HepG2 (cell line): ENCODE data around the gene PLXNA4. TPM values are rescaled to one million over a fixed set of nuclear protein-coding genes. Genes with fewer than 3 reads are reported as not detected.

Experiments used
- ATAC-seq: fragments of 200-7000 bp; cut with Tn5 transposase; 3 replicates; pipeline ENCODE4 v1.9.1; 2020; ENCODE audit warnings: mild to moderate bottlenecking, moderate library complexity
- BruUV-seq: library from RNA; stranded (reverse); fragments of 400-500 nt; replicated peaks from 2 replicates; lab custom pipeline; 2021; lab: Mats Ljungman, UMichigan
- CTCF ChIA-PET: fragments of 300-600 bp; formaldehyde crosslinking; extraction: SDS; loops from one replicate; lab custom pipeline; 2021; ENCODE audit warnings: low total read pairs, inconsistent platforms, low intra/inter-chr PET ratio; lab: Yijun Ruan, JAX
- POLR2A ChIA-PET: fragments of 350-600 bp; sonication (Branson Sonifier 250); formaldehyde crosslinking; loops from one replicate; lab custom pipeline; 2020; ENCODE audit warnings: antibody characterized with exemption, inconsistent platforms; lab: Yijun Ruan, JAX
- DNase-seq: peaks from one replicate; pipeline ENCODE4 v3.0.0-alpha.2; 2015; ENCODE audit warnings: low spot score
- FAIRE-seq: peaks from 3 replicates; lab custom pipeline; 2011; peaks lifted over from hg19 to GRCh38; lab: Jason Lieb, UNC
- H2AFZ ChIP-seq: one replicate; pipeline ENCODE4 v1.6.1; 2011; ENCODE audit warnings: low read length, inconsistent platforms
- H3K27ac ChIP-seq: fragments of 300-600 bp; 3 replicates; pipeline ENCODE4 v1.8.0; 2011; ENCODE audit warnings: mixed run types, mild to moderate bottlenecking, mixed read lengths, low read length, inconsistent platforms; ENCODE audit not compliant: insufficient read depth; ENCODE audit errors: extremely low read length
- H3K27me3 ChIP-seq, 2 experiments: fragments of 200-600 bp in 1 of 2; 2 replicates in 1 of 2; 3 replicates in 1 of 2; pipeline versions ENCODE4 v1.6.0 to v1.8.0; 2011; ENCODE audit warnings: low read length in 2 of 2, mild to moderate bottlenecking in 2 of 2, moderate library complexity in 2 of 2, inconsistent platforms in 1 of 2; ENCODE audit not compliant: insufficient read depth in 2 of 2, control insufficient read depth in 1 of 2
- H3K36me3 ChIP-seq, 2 experiments: fragments of 200-600 bp in 1 of 2; replicated peaks in 1 of 2; 2 replicates in 1 of 2; 3 replicates in 1 of 2; pipeline versions ENCODE4 v1.5.1 to v1.8.0; 2011; ENCODE audit warnings: low read length in 2 of 2, inconsistent platforms in 1 of 2; ENCODE audit not compliant: insufficient read depth in 2 of 2, control insufficient read depth in 1 of 2
- H3K4me1 ChIP-seq: 2 replicates; pipeline ENCODE4 v1.5.1; 2012; ENCODE audit warnings: low read length, inconsistent platforms; ENCODE audit not compliant: insufficient read depth
- H3K4me2 ChIP-seq: 2 replicates; pipeline ENCODE4 v1.6.0; 2011; ENCODE audit warnings: low read depth, low read length, inconsistent platforms
- H3K4me3 ChIP-seq, 3 experiments: fragments of 200-600 bp in 1 of 3; sonication (generic), shearing (Covaris generic) in 1 of 3; replicated peaks in 1 of 3; 2 replicates each; pipeline ENCODE4 v1.5.1; 2011 to 2016; ENCODE audit warnings: low read length in 3 of 3, inconsistent platforms in 2 of 3, low read depth in 2 of 3, mild to moderate bottlenecking in 2 of 3, control low read depth in 1 of 3, mixed read lengths in 1 of 3; ENCODE audit not compliant: insufficient read depth in 1 of 3
- H3K79me2 ChIP-seq: one replicate; pipeline ENCODE4 v1.6.1; 2011; ENCODE audit warnings: low read length, inconsistent platforms; ENCODE audit not compliant: insufficient read depth
- H3K9ac ChIP-seq: 2 replicates; pipeline ENCODE4 v1.6.0; 2011; ENCODE audit warnings: mild to moderate bottlenecking, low read depth, low read length, inconsistent platforms; ENCODE audit not compliant: insufficient read depth
- H3K9me3 ChIP-seq: 2 replicates; pipeline ENCODE4 v1.5.1; 2012; ENCODE audit warnings: mild to moderate bottlenecking, low read length
- H4K20me1 ChIP-seq: 2 replicates; pipeline ENCODE4 v1.6.0; 2011; ENCODE audit warnings: inconsistent platforms, mild to moderate bottlenecking, low read length, moderate library complexity; ENCODE audit not compliant: insufficient read depth
- AKAP8 ChIP-seq: sonication (generic); formaldehyde crosslinking; IDR thresholded peaks from 2 replicates; pipeline ENCODE4 v1.5.1; 2020; ENCODE audit warnings: mild to moderate bottlenecking, missing genetic modification reagents
- CEBPB ChIP-seq: IDR thresholded peaks from 2 replicates; pipeline ENCODE4 v1.6.1; 2011; ENCODE audit warnings: low read depth, low read length, improper control_type of control experiment, borderline replicate concordance
- DR1 ChIP-seq: sonication (generic); formaldehyde crosslinking; IDR thresholded peaks from 2 replicates; pipeline ENCODE4 v1.8.0; 2021; ENCODE audit warnings: mild to moderate bottlenecking, missing genetic modification reagents, inconsistent platforms
- EHMT2 ChIP-seq: fragments of 200-600 bp; sonication (generic); IDR thresholded peaks from 2 replicates; pipeline ENCODE4 v1.7.0; 2017; ENCODE audit warnings: antibody characterized with exemption, low read depth, low read length, borderline replicate concordance
- ETV6 ChIP-seq: sonication (generic); formaldehyde crosslinking; conservative IDR thresholded peaks from 2 replicates; pipeline ENCODE4 v1.4.0; 2020; ENCODE audit warnings: missing genetic modification reagents
- MIXL1 ChIP-seq: IDR thresholded peaks from 2 replicates; pipeline ENCODE4 v1.6.1; 2016
- MXI1 ChIP-seq: IDR thresholded peaks from 3 replicates; pipeline ENCODE4 v1.6.1; 2012; ENCODE audit warnings: low read depth, low read length, inconsistent platforms, borderline replicate concordance
- SRY ChIP-seq: sonication (generic); formaldehyde crosslinking; IDR thresholded peaks from 2 replicates; pipeline ENCODE4 v1.8.0; 2022; ENCODE audit warnings: mild to moderate bottlenecking, missing genetic modification reagents
- U2AF2 ChIP-seq: fragments of 200-400 bp; formaldehyde crosslinking; IDR thresholded peaks from 2 replicates; pipeline ENCODE4 v1.6.1; 2017; ENCODE audit warnings: low read depth, mild to moderate bottlenecking, low read length
- ZMYM2 ChIP-seq: sonication (generic); formaldehyde crosslinking; IDR thresholded peaks from 2 replicates; pipeline ENCODE4 v1.8.0; 2022; ENCODE audit warnings: mild to moderate bottlenecking, missing genetic modification reagents
- ZMYM3 ChIP-seq: sonication (generic); formaldehyde crosslinking; IDR thresholded peaks from 2 replicates; pipeline ENCODE4 v1.5.1; 2020; ENCODE audit warnings: mild to moderate bottlenecking, missing genetic modification reagents
- ZNF124 ChIP-seq: sonication (generic); formaldehyde crosslinking; IDR thresholded peaks from 2 replicates; pipeline ENCODE4 v1.4.0; 2020; ENCODE audit warnings: missing genetic modification reagents
- ZNF205 ChIP-seq: IDR thresholded peaks from 2 replicates; pipeline ENCODE4 v1.6.1; 2018; ENCODE audit warnings: missing biosample characterization, missing genetic modification reagents
- ZNF24 ChIP-seq: fragments of 450-650 bp; IDR thresholded peaks from 2 replicates; pipeline ENCODE4 v1.6.1; 2017; ENCODE audit warnings: antibody characterized with exemption, mild to moderate bottlenecking
- ZNF33A ChIP-seq: sonication (generic); formaldehyde crosslinking; IDR thresholded peaks from 2 replicates; pipeline ENCODE4 v1.5.1; 2020; ENCODE audit warnings: missing genetic modification reagents, mild to moderate bottlenecking, moderate library complexity, borderline replicate concordance
- ZNF616 ChIP-seq: sonication (generic); formaldehyde crosslinking; IDR thresholded peaks from 2 replicates; pipeline ENCODE4 v1.5.0; 2020; ENCODE audit warnings: low read depth, mild to moderate bottlenecking, missing genetic modification reagents
- ZNF660 ChIP-seq: sonication (generic); formaldehyde crosslinking; IDR thresholded peaks from 2 replicates; pipeline ENCODE4 v1.5.1; 2020; ENCODE audit warnings: mild to moderate bottlenecking, low read depth, missing genetic modification reagents, borderline replicate concordance
- ZNF773 ChIP-seq: sonication (generic); formaldehyde crosslinking; IDR thresholded peaks from 2 replicates; pipeline ENCODE4 v1.4.0; 2020; ENCODE audit warnings: missing genetic modification reagents, borderline replicate concordance
- ZSCAN30 ChIP-seq: sonication (generic); formaldehyde crosslinking; IDR thresholded peaks from 2 replicates; pipeline ENCODE4 v1.5.0; 2020; ENCODE audit warnings: mild to moderate bottlenecking, missing genetic modification reagents
- WGBS: methylation state at CpG from one replicate; pipeline ENCODE4 v1.1.6; 2017; ENCODE audit warnings: low lambda C conversion rate; 5-methylcytosine and 5-hydroxymethylcytosine counted together
- in situ Hi-C: cut with HindIII; loops from 2 replicates; pipeline ENCODE4 v1.10.0; 2017; ENCODE audit warnings: low pct_unique_long_range_greater_than_20kb; ENCODE audit not compliant: extremely low pct_ligation_motif_present
- intact Hi-C: fragments of 100-400 bp; cut with micrococcal nuclease; formaldehyde crosslinking; loops from one replicate; pipeline ENCODE4 v1.10.0; 2022; ENCODE audit not compliant: unreplicated experiment
- polyA plus RNA-seq, 8 experiments: library from polyadenylated mRNA; depleted of rRNA in 3 of 8; stranded (reverse) in 7 of 8; unstranded in 1 of 8; fragments of >200 nt; fragmentation: Illumina TruSeq in 4 of 8; extraction: Trizol in 4 of 8; gene quantifications; 2 replicates each; pipeline versions ENCODE4 v1.2.1 to v1.2.3, GENCODE V29; 2011 to 2016; ENCODE audit warnings: low read depth in 4 of 8, missing spikeins in 1 of 8, mixed read lengths in 1 of 8; ENCODE audit not compliant: insufficient read depth in 1 of 8
- total RNA-seq, 5 experiments: library from RNA; depleted of rRNA; stranded (reverse); fragments of >200 nt; fragmentation: Illumina TruSeq; extraction: Trizol; gene quantifications; 2 replicates each; pipeline ENCODE4 v1.2.3, GENCODE V29; 2016; ENCODE audit warnings: low read depth in 1 of 5
- TF ChIP-seq, protein P1 (sequence below): sonication (generic); formaldehyde crosslinking; IDR thresholded peaks from 2 replicates; pipeline ENCODE4 v1.5.0; 2020; ENCODE audit warnings: mild to moderate bottlenecking, missing genetic modification reagents
- TF ChIP-seq, protein P2 (sequence below): sonication (generic); formaldehyde crosslinking; IDR thresholded peaks from 2 replicates; pipeline ENCODE4 v1.5.0; 2020; ENCODE audit warnings: missing genetic modification reagents
- TF ChIP-seq, protein P3 (sequence below): sonication (generic); formaldehyde crosslinking; IDR thresholded peaks from 2 replicates; pipeline ENCODE4 v1.8.0; 2022; ENCODE audit warnings: mild to moderate bottlenecking, missing genetic modification reagents, moderate library complexity

PLXNA4 gene
- total and polyA plus RNA-seq, 2 of the 13 experiments (the other 11 are each of a cell fraction or from before 2014, with no cell fraction given): 0.01 to 0.04 TPM

- TF ChIP-seq, protein P1, sequence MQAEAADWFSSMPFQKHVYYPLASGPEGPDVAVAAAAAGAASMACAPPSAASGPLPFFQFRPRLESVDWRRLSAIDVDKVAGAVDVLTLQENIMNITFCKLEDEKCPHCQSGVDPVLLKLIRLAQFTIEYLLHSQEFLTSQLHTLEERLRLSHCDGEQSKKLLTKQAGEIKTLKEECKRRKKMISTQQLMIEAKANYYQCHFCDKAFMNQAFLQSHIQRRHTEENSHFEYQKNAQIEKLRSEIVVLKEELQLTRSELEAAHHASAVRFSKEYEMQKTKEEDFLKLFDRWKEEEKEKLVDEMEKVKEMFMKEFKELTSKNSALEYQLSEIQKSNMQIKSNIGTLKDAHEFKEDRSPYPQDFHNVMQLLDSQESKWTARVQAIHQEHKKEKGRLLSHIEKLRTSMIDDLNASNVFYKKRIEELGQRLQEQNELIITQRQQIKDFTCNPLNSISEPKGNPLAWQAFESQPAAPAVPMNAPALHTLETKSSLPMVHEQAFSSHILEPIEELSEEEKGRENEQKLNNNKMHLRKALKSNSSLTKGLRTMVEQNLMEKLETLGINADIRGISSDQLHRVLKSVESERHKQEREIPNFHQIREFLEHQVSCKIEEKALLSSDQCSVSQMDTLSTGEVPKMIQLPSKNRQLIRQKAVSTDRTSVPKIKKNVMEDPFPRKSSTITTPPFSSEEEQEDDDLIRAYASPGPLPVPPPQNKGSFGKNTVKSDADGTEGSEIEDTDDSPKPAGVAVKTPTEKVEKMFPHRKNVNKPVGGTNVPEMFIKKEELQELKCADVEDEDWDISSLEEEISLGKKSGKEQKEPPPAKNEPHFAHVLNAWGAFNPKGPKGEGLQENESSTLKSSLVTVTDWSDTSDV: no peak
- TF ChIP-seq AKAP8 (CRISPR knock-in tag) (no peak), ZSCAN30 (no peak), EHMT2 (no peak), ZNF773 (CRISPR knock-in tag) (no peak), CEBPB (no peak), ZNF33A (CRISPR knock-in tag) (no peak), ZMYM2 (no peak), ETV6 (no peak), ZNF205 (CRISPR knock-in tag) (no peak)
Measured at GRCh38 chr7:132364226-132364625, 212.0 kb downstream of the PLXNA4 start (continued).

DNA sequence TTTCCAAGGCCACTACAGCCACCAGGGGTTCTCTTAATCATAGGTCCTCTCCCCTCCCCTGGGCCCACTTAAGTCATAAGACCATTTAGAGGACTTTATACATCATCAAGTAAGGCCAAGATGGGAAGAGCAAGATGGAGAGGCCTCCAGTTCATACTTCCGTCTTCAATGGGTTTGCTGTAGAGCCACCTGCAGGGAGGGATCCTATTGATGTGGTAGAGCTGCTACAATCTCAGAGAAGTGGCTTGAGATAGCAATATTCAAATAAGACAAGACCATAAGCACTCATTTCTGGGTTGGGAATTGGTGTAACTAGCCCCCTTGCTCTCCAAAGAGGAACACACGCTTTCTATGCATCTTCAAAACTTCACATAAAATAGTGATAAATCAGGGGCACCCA is 214.2 kb downstream of the PLXNA4 start:
- Histone ChIP-seq H3K4me2 (no peak overlapping the region), H3K27ac (no peak overlapping the region), H3K4me1 (no peaks in the 10 kb centered on the region), H2AFZ (no peak overlapping the region), H3K9me3 (no peaks in the 10 kb centered on the region), H3K27me3 (peaks cover 0 to 13% of the 10 kb centered on the region in 2 experiments; a peak in 1 of 5 replicates), H3K9ac (no peak overlapping the region), H4K20me1 (no peaks in the 10 kb centered on the region), H3K36me3 (no peaks in the 10 kb centered on the region), H3K79me2 (no peaks in the 10 kb centered on the region), H3K4me3 (no peak overlapping the region)
- ATAC-seq (no peak), DNase-seq (no peak), FAIRE-seq (no peak)
- ChIA-PET POLR2A (no interaction called here), CTCF (no interaction called here)
- intact Hi-C loops (no loop called here), in situ Hi-C loops (no loop called here)
- BruUV-seq: no TSS peak
- WGBS: 22% methylated on average over 2 of the region's 2 CpGs
- TF ChIP-seq U2AF2 (no peak), DR1 (CRISPR knock-in tag) (no peak), MXI1 (no peak), ZNF124 (CRISPR knock-in tag) (no peak), SRY (no peak), ZNF660 (CRISPR knock-in tag) (no peak), ZMYM3 (no peak), ZNF24 (no peak), MIXL1 (no peak), ZNF616 (no peak)
- TF ChIP-seq, protein P2, sequence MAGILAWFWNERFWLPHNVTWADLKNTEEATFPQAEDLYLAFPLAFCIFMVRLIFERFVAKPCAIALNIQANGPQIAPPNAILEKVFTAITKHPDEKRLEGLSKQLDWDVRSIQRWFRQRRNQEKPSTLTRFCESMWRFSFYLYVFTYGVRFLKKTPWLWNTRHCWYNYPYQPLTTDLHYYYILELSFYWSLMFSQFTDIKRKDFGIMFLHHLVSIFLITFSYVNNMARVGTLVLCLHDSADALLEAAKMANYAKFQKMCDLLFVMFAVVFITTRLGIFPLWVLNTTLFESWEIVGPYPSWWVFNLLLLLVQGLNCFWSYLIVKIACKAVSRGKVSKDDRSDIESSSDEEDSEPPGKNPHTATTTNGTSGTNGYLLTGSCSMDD (CRISPR knock-in tag): no peak
- TF ChIP-seq, protein P3, sequence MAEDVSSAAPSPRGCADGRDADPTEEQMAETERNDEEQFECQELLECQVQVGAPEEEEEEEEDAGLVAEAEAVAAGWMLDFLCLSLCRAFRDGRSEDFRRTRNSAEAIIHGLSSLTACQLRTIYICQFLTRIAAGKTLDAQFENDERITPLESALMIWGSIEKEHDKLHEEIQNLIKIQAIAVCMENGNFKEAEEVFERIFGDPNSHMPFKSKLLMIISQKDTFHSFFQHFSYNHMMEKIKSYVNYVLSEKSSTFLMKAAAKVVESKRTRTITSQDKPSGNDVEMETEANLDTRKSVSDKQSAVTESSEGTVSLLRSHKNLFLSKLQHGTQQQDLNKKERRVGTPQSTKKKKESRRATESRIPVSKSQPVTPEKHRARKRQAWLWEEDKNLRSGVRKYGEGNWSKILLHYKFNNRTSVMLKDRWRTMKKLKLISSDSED (CRISPR knock-in tag): no peak
